SW480 (cell line): ENCODE results near the gene P2RX1.
A peak's percentile ranks its signal among the peaks of the same experiment; 100 is the strongest.
"Not testable (repeated sequence)": the region's sequence is repeated elsewhere in the genome, so short reads cannot be mapped to it uniquely, and the experiment has no call there.

Experiments
- DNase-seq: peaks from one replicate; pipeline ENCODE4 v3.0.0-alpha.2; 2016; ENCODE audit warnings: low spot score

P2RX1 gene

GRCh38 chr17:3951420-3951819 lies 35.2 kb upstream of the P2RX1 start:
- DNase-seq, result no peak

GRCh38 chr17:3951003-3951402 lies 34.7 kb upstream of the P2RX1 start:
- DNase-seq, result no peak

GRCh38 chr17:3950584-3950983 lies 34.3 kb upstream of the P2RX1 start:
- DNase-seq, result no peak

- no peak for DNase-seq
Observed at GRCh38 chr17:3949418-3949817, 33.2 kb upstream of the P2RX1 start.

- not testable (repeated sequence) for DNase-seq
Observed at GRCh38 chr17:3948551-3948950, 32.3 kb upstream of the P2RX1 start.

- no peak for DNase-seq
Observed at GRCh38 chr17:3947318-3947810, 31.1 kb upstream of the P2RX1 start.

- no peak for DNase-seq
Observed at GRCh38 chr17:3946711-3947235, 30.5 kb upstream of the P2RX1 start.

GRCh38 chr17:3944485-3945388 lies 28.5 kb upstream of the P2RX1 start:
- no peak for DNase-seq

- no peak for DNase-seq
Observed at GRCh38 chr17:3943240-3943891, 27.1 kb upstream of the P2RX1 start.

GRCh38 chr17:3940965-3941698 lies 24.9 kb upstream of the P2RX1 start:
- DNase-seq, result no peak

- no peak for DNase-seq
Observed at GRCh38 chr17:3937359-3937758, 21.1 kb upstream of the P2RX1 start.

GRCh38 chr17:3935825-3936355 lies 19.6 kb upstream of the P2RX1 start:
- DNase-seq, result no peak

- peak; percentile 80 for DNase-seq
Observed at GRCh38 chr17:3935140-3935542, 18.9 kb upstream of the P2RX1 start.

GRCh38 chr17:3929764-3930163 lies 13.5 kb upstream of the P2RX1 start:
- DNase-seq, result no peak

GRCh38 chr17:3929181-3929580 lies 12.9 kb upstream of the P2RX1 start:
- no peak for DNase-seq

- DNase-seq, result no peak
Observed at GRCh38 chr17:3928406-3928805, 12.1 kb upstream of the P2RX1 start.

GRCh38 chr17:3927628-3928340 lies 11.5 kb upstream of the P2RX1 start:
- DNase-seq, result no peak

GRCh38 chr17:3926860-3927627 lies 10.8 kb upstream of the P2RX1 start:
- DNase-seq, result no peak

GRCh38 chr17:3925684-3926485 lies 9.6 kb upstream of the P2RX1 start:
- no peak for DNase-seq
